ENCODE measurements around the gene ZNF408.

DNA sequence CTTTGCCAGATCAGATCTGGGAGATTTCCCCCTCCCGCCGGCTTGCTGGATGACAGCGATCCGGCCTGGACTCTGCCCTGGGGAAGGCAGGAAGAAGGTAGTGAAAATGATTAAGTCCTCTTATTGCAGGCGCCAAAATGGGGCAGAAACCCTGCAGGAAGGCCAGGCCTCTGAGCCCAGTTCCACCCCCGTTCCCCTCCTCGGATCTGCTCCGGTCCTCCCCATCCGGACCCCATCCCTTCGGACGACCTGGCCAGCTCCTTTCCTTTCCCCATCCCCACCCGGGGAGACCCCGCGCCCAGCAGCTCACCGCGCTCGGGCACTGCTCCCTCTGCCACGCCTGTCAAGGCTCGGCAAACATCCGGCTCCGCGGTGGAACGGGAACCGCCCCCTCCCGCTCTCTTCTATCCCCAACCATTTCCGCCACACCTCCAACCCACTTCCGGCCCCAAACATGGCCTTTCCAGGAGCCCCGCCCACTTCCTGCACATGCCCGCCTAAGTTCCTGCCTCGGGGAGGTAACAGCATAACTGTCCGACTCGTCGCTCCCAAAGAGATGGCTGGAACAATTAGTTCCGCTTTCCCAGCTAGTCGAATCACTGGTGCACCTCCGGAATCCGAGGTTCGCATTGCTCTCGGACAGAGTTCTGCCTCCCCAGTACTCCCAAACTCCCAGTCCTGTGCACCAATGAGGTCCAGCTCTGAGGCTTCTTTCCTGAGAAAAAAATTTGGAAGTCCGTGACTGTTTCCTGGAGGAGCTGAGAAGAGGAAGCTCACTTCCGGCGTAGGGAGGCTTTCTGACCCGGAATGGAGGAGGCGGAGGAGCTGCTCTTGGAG lies at the start of gene ZNF408, which contains the start of gene ARHGAP1:
- TF ChIP-seq CTCF (conservative IDR thresholded peaks at IDR 0.05; ENCODE audit: low read length) (no peak), EZH2phosphoT487 (IDR thresholded peaks at IDR 0.05; ENCODE audit: borderline replicate concordance, low read depth, low read length) (no peak)

Measured in OCI-LY7 (cell line).